Colonic mucosa (tissue), 4 donors: ENCODE measurements around the gene NCR3LG1. TPM values are rescaled to one million over a fixed set of nuclear protein-coding genes. Genes with fewer than 3 reads are reported as not detected.

Source experiments
- DNase-seq: peaks from one replicate; pipeline ENCODE4 v3.0.0-alpha.2; 2020
- H3K27ac ChIP-seq: fragments of 200-600 bp; one replicate; pipeline ENCODE4 v1.8.0; 2021
- H3K27me3 ChIP-seq: fragments of 200-600 bp; one replicate; pipeline ENCODE4 v1.8.0; 2021
- H3K36me3 ChIP-seq: fragments of 200-600 bp; one replicate; pipeline ENCODE4 v1.8.0; 2021
- H3K4me1 ChIP-seq: fragments of 200-600 bp; one replicate; pipeline ENCODE4 v1.8.0; 2021; ENCODE audit warnings: mild to moderate bottlenecking
- H3K4me3 ChIP-seq: fragments of 200-600 bp; one replicate; pipeline ENCODE4 v1.8.0; 2021
- H3K9ac ChIP-seq, 2 donors: one replicate each; pipeline ENCODE4 v1.7.0; 2013; ENCODE audit warnings: control low read depth in 2 of 2, low read depth in 2 of 2, low read length in 2 of 2
- H3K9me3 ChIP-seq: fragments of 200-600 bp; one replicate; pipeline ENCODE4 v1.8.0; 2021
- intact Hi-C: fragments of 100-400 bp; cut with DNase I; formaldehyde crosslinking; loops from one replicate; pipeline ENCODE4 v1.14.1; 2022
- total RNA-seq, 2 donors: library from RNA; stranded (reverse); fragmentation: NEBNext Ultra II Directional in 1 of 2; extraction: Animal tissue kit (Norgen Biotek cat#: 25700) in 1 of 2; gene quantifications; one replicate each; pipeline ENCODE4 v1.2.1, GENCODE V29; 2021
- TF ChIP-seq, protein P1 (sequence below): fragments of 200-600 bp; IDR thresholded peaks from one replicate; pipeline ENCODE4 v1.8.0; 2022; ENCODE audit warnings: antibody characterized with exemption, mild to moderate bottlenecking
- donor health status: healthy.
- donor health status: DM: no; HTN: no; CAD: no.
- donor health status: DM: no; HTN: no; CAD: no.

Gene NCR3LG1
- total RNA-seq, 2 donors from 2014 or later, result 9.3 to 11.3 TPM

DNA sequence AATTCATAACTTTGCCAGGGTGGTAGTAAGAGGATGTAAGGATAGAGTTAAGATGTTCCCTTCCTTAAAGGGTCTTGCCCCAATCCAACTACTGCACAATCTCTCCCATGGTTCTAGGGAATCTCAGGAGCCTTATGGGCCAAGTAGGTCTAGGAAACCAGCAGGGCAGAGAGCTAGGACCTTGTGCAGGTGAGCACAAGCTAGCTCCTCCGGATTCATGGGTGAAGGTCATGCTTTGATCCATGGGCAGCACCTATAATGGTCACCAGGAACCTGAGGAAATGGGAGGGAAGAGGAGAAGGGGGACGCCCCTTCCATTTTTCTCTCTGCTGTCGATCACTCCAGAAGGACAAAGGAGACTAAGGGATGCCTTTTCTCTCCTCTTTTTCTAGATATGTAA is 20.0 kb downstream of the NCR3LG1 start:
- H3K9me3 ChIP-seq, result peaks cover 7% of the 10 kb centered on the region
- no peaks in the 10 kb centered on the region for H3K27me3 ChIP-seq
- no peak overlapping the region for H3K4me3 ChIP-seq
- no peaks in the 10 kb centered on the region for H3K4me1 ChIP-seq
- peaks cover 16% of the 10 kb centered on the region for H3K36me3 ChIP-seq
- intact Hi-C loops, result no loop called here
- no peak for DNase-seq
- no peak overlapping the region for H3K27ac ChIP-seq
- H3K9ac ChIP-seq, result no peak overlapping the region
- TF ChIP-seq, protein P1, sequence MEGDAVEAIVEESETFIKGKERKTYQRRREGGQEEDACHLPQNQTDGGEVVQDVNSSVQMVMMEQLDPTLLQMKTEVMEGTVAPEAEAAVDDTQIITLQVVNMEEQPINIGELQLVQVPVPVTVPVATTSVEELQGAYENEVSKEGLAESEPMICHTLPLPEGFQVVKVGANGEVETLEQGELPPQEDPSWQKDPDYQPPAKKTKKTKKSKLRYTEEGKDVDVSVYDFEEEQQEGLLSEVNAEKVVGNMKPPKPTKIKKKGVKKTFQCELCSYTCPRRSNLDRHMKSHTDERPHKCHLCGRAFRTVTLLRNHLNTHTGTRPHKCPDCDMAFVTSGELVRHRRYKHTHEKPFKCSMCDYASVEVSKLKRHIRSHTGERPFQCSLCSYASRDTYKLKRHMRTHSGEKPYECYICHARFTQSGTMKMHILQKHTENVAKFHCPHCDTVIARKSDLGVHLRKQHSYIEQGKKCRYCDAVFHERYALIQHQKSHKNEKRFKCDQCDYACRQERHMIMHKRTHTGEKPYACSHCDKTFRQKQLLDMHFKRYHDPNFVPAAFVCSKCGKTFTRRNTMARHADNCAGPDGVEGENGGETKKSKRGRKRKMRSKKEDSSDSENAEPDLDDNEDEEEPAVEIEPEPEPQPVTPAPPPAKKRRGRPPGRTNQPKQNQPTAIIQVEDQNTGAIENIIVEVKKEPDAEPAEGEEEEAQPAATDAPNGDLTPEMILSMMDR, result no peak

DNA sequence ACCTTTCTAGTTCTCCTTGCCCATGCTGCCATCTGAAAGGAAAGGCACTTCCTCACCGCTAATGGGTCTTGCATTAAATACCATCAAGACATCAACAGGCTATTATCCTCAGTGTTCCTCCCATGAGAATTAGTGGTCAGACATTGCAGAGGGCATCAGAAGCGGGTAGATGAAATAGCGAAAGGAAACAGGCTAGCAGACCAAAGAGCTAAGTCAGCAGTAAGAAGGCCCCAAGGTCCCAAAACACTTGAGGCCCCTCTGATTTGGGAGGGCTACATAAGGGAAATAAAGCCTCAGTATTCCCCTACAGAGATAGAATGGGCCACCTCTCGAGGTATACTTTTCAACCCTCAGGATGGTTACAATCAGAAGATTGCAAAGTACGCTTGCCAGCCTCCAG is 23.9 kb downstream of the NCR3LG1 start:
- H3K4me3 ChIP-seq, result no peak overlapping the region
- no peaks in the 10 kb centered on the region for H3K27me3 ChIP-seq
- H3K36me3 ChIP-seq, result peaks cover 11% of the 10 kb centered on the region

DNA sequence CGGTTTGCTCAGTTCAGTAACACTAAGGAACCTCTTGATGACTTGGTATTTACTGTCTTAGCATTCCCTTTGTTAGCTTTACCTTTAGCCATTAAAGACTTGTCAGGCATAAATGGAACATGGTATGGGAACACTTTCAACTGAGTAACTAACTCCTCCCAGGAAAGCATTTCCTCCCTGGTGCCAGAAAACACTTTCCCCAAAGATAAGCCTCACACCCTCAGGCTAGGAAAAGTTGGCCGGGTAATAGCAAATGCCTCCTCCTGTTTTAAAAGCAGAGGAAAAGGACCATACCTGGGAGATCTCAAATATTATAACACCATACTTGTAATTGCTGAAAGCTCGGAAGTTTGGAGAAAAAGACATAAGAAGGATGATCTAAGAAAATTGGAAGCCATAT is 24.9 kb downstream of the NCR3LG1 start:
- intact Hi-C loops, result no loop called here

More for the DNA sequence above, 23.9 kb downstream of the NCR3LG1 start:
- no peaks in the 10 kb centered on the region for H3K9me3 ChIP-seq
- TF ChIP-seq, protein P1, result no peak
- H3K27ac ChIP-seq, result no peak overlapping the region
- no peaks in the 10 kb centered on the region for H3K4me1 ChIP-seq
- DNase-seq, result no peak
- intact Hi-C loops, result no loop called here
- no peak overlapping the region for H3K9ac ChIP-seq

DNA sequence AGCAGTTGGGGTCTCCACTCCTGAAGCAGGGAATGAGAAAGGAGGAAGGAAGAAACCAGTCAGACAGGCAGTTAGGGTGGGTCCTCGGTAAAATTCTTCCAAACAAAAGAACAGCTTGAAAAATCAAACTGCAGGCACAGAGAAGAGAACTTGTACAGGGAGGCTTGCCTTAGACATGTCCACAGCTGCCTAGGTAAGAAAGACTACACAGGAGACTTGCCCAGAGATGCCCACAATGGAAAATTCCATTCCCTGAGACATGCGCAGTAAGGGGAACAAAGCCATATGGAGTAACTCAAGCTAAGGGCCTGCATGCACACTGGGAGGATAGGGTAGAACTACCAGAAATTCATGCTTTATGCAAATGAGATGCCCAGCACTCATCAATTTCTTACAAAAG is 27.1 kb downstream of the NCR3LG1 start:
- no peaks in the 10 kb centered on the region for H3K4me1 ChIP-seq
- no peak overlapping the region for H3K4me3 ChIP-seq
- intact Hi-C loops, result no loop called here
- H3K27me3 ChIP-seq, result no peaks in the 10 kb centered on the region
- no peak overlapping the region for H3K9ac ChIP-seq
- DNase-seq, result no peak
- no peak overlapping the region for H3K27ac ChIP-seq
- H3K36me3 ChIP-seq, result no peaks in the 10 kb centered on the region
- H3K9me3 ChIP-seq, result no peaks in the 10 kb centered on the region
- TF ChIP-seq, protein P1, result no peak

More for the DNA sequence above, 24.9 kb downstream of the NCR3LG1 start:
- H3K27me3 ChIP-seq, result no peaks in the 10 kb centered on the region
- no peak overlapping the region for H3K9ac ChIP-seq
- H3K4me3 ChIP-seq, result no peak overlapping the region
- H3K4me1 ChIP-seq, result no peaks in the 10 kb centered on the region
- H3K27ac ChIP-seq, result no peak overlapping the region
- H3K9me3 ChIP-seq, result no peaks in the 10 kb centered on the region
- TF ChIP-seq, protein P1, result no peak
- peaks cover 11% of the 10 kb centered on the region for H3K36me3 ChIP-seq
- DNase-seq, result no peak

DNA sequence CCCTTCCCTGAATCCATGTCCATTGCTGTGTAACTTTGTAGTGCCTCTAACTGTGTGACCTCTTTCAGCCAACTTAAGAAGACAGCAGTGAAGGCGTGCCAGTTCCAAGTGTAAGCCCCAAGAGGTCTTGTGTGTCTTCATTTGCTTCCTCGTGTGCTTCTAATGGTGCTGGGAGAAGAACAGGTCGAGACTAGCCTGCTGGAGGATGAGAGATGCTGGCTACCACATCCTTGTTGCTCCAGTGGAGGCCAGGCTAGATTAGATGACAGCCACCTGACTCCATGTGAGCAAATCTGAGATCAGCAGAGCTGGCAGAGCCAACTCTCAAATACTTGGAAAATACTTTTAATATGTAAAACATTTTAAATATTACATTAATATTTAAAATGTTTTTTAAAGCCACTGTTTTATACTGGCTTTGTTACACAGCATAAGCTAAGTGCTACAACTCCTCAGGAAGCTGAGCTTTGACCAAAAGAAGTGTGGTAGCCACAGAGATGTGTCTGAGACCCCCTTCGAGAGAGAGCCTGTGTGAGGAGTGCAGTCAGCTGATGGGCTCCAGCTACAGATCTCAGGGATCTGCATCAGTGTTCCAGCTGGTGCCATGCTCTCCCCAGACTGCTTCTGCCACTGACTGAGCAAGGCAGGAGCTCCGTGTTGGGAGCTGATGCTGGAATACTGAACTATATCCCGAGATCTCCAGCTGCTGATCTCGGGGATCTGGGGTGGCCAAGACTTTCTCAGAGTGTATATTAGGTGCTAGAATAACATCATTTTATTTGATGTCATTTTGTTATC is 28.0 kb downstream of the NCR3LG1 start:
- Histone ChIP-seq H3K4me1 (no peaks in the 10 kb centered on the region), H3K27me3 (no peaks in the 10 kb centered on the region), H3K9me3 (no peaks in the 10 kb centered on the region), H3K9ac (no peak overlapping the region), H3K4me3 (no peak overlapping the region), H3K36me3 (no peaks in the 10 kb centered on the region), H3K27ac (no peak overlapping the region)
- TF ChIP-seq, protein P1, result no peak
- intact Hi-C loops, result no loop called here
- DNase-seq, result no peak
